Measurements from ENCODE around the gene APCDD1.

APCDD1 gene

DNA sequence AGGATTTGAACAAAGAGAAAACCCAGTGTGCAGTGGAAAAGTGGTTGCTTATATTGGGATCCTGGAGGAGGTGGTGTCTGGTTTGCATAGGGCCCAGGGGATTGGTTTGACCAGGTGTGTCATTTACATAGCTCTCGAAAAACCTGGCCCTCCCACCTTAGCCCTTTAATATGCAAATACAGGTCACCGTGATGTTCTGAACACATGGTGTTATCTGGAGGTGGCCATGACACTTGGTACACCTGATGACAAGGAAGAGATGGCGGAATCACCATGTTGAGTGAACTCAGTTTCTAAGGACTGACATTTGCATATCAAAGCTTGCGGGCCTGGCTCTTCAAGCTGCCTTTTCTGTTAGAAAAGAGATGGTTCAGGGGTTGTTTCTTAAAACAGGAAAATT is 69.1 kb downstream of the APCDD1 start:
- Histone ChIP-seq H3K36me3 (ENCODE audit: control insufficient read depth, insufficient read depth, low read length) (no peaks in the 10 kb centered on the region), H3K27me3 (replicated peaks; ENCODE audit: control insufficient read depth, insufficient read depth, low read length) (no peaks in the 10 kb centered on the region), H3K4me3 (replicated peaks; ENCODE audit: low read depth, low read length) (no peak overlapping the region)
- DNase-seq (ENCODE audit: extremely low read depth, insufficient read length), result no peak
- TF ChIP-seq, protein P1, sequence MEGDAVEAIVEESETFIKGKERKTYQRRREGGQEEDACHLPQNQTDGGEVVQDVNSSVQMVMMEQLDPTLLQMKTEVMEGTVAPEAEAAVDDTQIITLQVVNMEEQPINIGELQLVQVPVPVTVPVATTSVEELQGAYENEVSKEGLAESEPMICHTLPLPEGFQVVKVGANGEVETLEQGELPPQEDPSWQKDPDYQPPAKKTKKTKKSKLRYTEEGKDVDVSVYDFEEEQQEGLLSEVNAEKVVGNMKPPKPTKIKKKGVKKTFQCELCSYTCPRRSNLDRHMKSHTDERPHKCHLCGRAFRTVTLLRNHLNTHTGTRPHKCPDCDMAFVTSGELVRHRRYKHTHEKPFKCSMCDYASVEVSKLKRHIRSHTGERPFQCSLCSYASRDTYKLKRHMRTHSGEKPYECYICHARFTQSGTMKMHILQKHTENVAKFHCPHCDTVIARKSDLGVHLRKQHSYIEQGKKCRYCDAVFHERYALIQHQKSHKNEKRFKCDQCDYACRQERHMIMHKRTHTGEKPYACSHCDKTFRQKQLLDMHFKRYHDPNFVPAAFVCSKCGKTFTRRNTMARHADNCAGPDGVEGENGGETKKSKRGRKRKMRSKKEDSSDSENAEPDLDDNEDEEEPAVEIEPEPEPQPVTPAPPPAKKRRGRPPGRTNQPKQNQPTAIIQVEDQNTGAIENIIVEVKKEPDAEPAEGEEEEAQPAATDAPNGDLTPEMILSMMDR (IDR thresholded peaks at IDR 0.05; ENCODE audit: insufficient read depth, low read length, poor library complexity, severe bottlenecking), result no peak

DNA sequence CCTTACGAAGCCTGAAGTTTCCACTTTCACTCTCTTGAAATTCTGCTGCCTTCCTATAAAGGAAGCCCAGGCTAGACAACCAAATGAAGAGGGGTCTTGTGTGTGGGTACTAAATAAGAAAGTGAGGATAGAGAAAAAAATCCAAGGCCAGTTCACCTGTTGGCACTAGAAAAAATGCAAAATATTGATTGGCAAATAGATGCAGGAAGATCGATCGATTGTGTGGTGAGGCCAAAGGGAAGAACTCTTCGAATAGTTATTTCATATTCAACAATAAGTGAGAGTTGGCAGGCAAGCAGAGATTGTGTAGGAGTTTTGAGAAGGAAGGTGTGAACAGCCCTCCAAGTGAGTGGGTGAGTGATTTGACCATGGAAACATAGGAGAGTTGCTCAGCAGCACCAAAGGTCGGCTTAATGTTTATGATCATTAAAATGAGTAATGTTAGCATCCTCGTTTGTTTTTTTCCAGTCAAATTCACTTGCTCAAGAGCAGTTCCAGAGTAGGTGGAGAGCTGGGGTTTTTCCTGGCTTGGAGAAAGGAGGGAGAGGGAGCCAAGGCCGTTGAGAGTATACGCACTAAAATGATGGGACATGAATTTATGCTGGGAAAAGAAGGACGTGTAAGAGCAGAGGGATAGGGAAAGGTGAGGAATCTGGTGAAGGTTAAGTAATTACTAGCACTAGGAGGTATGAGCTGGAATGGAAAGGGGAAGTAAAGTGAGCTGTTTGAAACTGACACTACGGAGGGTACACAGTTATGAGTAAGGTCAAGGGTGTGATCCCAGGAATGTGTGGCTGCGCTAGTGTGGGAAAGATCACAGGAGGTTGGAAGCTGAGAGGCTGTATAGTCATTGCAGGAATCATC is 70.3 kb downstream of the APCDD1 start:
- TF ChIP-seq, protein P1 (IDR thresholded peaks at IDR 0.05; ENCODE audit: insufficient read depth, low read length, poor library complexity, severe bottlenecking), result no peak
- no peaks in the 10 kb centered on the region for H3K27me3 ChIP-seq (replicated peaks; ENCODE audit: control insufficient read depth, insufficient read depth, low read length)
- peak overlapping the region; percentile 99 for H3K4me3 ChIP-seq (replicated peaks; ENCODE audit: low read depth, low read length)
- H3K36me3 ChIP-seq (ENCODE audit: control insufficient read depth, insufficient read depth, low read length), result no peaks in the 10 kb centered on the region
- DNase-seq (ENCODE audit: extremely low read depth, insufficient read length), result no peak

DNA sequence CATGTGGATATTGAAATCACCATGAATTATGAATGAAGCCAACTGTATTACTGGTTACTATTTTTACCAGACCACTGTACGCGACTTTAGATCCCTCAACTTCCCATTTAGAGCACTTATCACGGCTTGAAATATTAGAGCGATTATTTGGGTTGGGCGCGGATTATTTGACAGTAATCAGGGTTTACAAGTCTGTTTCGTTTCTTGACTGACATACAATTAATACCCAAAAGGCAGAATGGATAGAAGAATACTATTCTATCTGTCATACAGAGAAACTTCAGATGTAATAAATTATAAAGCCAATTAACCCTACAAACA is 70.9 kb downstream of the APCDD1 start:
- no peak for DNase-seq (ENCODE audit: extremely low read depth, insufficient read length)
- Histone ChIP-seq H3K4me3 (replicated peaks; ENCODE audit: low read depth, low read length) (peak overlapping the region; percentile 99), H3K36me3 (ENCODE audit: control insufficient read depth, insufficient read depth, low read length) (no peaks in the 10 kb centered on the region), H3K27me3 (replicated peaks; ENCODE audit: control insufficient read depth, insufficient read depth, low read length) (no peaks in the 10 kb centered on the region)
- TF ChIP-seq, protein P1 (IDR thresholded peaks at IDR 0.05; ENCODE audit: insufficient read depth, low read length, poor library complexity, severe bottlenecking), result no peak

DNA sequence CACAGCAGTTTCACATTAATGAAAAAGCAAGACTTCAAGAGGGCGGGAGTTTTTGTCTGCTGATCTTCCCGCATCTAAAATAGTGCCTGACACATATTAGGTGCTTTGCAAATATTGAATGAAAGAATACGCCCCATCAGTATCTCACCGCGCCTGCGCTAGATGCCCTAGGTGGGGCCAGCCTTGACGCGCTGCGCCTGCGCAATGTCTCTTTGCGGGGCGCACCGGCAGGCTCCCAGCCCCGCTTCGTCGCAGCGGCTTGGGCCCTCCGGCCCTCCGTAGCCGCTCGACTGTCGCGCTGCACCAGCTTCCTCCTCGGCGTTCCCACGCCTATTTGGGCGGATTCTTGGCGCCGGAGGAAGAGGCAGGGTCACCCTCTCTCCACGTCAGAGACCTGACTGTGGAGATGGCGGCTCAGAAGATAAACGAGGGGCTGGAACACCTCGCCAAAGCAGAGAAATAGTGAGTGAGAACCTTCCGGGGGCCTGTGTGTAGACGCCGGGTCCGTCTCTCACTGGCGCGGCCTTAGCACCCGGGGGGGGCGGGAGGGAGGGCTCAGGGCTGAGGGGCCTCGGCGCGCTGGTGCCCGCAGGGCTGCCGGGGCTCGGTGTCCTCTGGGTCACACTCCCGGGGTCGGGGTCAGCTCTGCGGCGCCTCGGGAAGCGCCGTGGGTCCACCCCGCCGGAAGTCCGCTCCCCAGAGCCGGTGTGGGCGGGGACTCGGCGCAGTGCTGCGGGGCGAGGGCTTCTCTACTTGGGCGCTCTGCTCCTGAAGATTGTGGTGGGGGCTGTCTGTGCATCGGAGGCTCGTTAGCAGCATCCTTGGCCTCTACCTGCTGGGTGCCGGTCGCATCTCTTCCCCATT is 71.5 kb downstream of the APCDD1 start, which contains the start of gene NAPG:
TSS of gene NAPG (plus strand) at position 331 of the 864 bp plus-strand sequence. CDS start at position 407, 76 bp downstream.
- Histone ChIP-seq H3K4me3 (replicated peaks; ENCODE audit: low read depth, low read length) (peak within 1 kb of the TSS; percentile 99), H3K27me3 (replicated peaks; ENCODE audit: control insufficient read depth, insufficient read depth, low read length) (no peaks in the 10 kb centered on the region), H3K36me3 (ENCODE audit: control insufficient read depth, insufficient read depth, low read length) (no peaks in the 10 kb centered on the region)
- DNase-seq (ENCODE audit: extremely low read depth, insufficient read length), result peak; percentile 96
- TF ChIP-seq, protein P1 (IDR thresholded peaks at IDR 0.05; ENCODE audit: insufficient read depth, low read length, poor library complexity, severe bottlenecking), result no peak

DNA sequence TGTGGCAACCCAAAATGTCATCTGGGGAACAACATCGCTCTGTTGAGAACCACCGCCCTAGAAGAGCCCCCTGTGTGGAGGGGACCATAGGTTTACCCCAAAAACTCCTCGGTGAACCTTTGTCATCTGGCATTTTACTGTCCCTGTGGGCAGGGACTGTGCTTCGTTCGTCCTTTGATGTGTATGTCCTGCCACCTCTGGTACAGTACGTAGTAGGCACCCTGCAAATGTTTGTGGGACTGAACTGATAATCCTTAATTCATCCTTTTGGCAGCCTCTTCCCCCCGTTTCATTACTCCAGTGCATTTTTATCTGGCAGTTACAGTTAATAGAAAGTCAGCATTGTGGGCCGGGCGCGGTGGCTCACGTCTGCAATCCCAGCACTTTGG is 72.1 kb downstream of the APCDD1 start:
- Histone ChIP-seq H3K27me3 (replicated peaks; ENCODE audit: control insufficient read depth, insufficient read depth, low read length) (no peaks in the 10 kb centered on the region), H3K36me3 (ENCODE audit: control insufficient read depth, insufficient read depth, low read length) (no peaks in the 10 kb centered on the region), H3K4me3 (replicated peaks; ENCODE audit: low read depth, low read length) (peak overlapping the region; percentile 99)
- no peak for DNase-seq (ENCODE audit: extremely low read depth, insufficient read length)
- TF ChIP-seq, protein P1 (IDR thresholded peaks at IDR 0.05; ENCODE audit: insufficient read depth, low read length, poor library complexity, severe bottlenecking), result no peak

Measured in GM06990 (cell line).